H1 (cell line): ENCODE measurements around the gene MITF. TPM values are rescaled to one million over a fixed set of nuclear protein-coding genes. Genes with fewer than 3 reads are reported as not detected.

Experiments
- CTCF ChIA-PET: fragments of 300-600 bp; sonication (Branson Sonifier 250); formaldehyde crosslinking; loops from one replicate; lab custom pipeline; 2021; ENCODE audit not compliant: partially characterized antibody; lab: Charles Lee
- POLR2A ChIA-PET: fragments of 300-600 bp; sonication (Branson Sonifier 250); formaldehyde crosslinking; loops from one replicate; lab custom pipeline; 2021; ENCODE audit warnings: inconsistent platforms; ENCODE audit not compliant: partially characterized antibody; lab: Charles Lee
- DNase-seq, 2 experiments: peaks; one replicate each; pipeline versions ENCODE4 v3.0.0 to v3.0.0-alpha.2; 2010 to 2022; ENCODE audit warnings: low spot score in 2 of 2, low read depth in 1 of 2, mixed read lengths in 1 of 2
- FAIRE-seq: peaks from 2 replicates; lab custom pipeline; 2011; peaks lifted over from hg19 to GRCh38; lab: Jason Lieb, UNC
- H2AFZ ChIP-seq: 2 replicates; pipeline ENCODE4 v1.8.1; 2012; ENCODE audit warnings: low read length, inconsistent platforms
- H2AK5ac ChIP-seq: 2 replicates; pipeline ENCODE4 v1.6.1; 2013; ENCODE audit warnings: low read depth, low read length
- H2BK120ac ChIP-seq: replicated peaks from 2 replicates; pipeline ENCODE3; 2013; ENCODE audit warnings: low read depth, low read length, inconsistent platforms
- H2BK12ac ChIP-seq: 2 replicates; pipeline ENCODE4 v1.6.1; 2013; ENCODE audit warnings: low read depth, low read length
- H2BK15ac ChIP-seq: 2 replicates; pipeline ENCODE4 v1.6.1; 2013; ENCODE audit warnings: low read length
- H2BK20ac ChIP-seq: 2 replicates; pipeline ENCODE4 v1.6.1; 2013; ENCODE audit warnings: low read length
- H2BK5ac ChIP-seq: 2 replicates; pipeline ENCODE4 v1.6.1; 2013; ENCODE audit warnings: low read depth, low read length
- H3K14ac ChIP-seq: 2 replicates; pipeline ENCODE4 v1.6.1; 2013; ENCODE audit warnings: inconsistent platforms; ENCODE audit not compliant: insufficient read length
- H3K18ac ChIP-seq: 2 replicates; pipeline ENCODE4 v1.6.1; 2013; ENCODE audit warnings: low read length; ENCODE audit errors: extremely low read depth
- H3K23ac ChIP-seq: 2 replicates; pipeline ENCODE4 v1.6.1; 2013; ENCODE audit warnings: inconsistent platforms; ENCODE audit not compliant: insufficient read length
- H3K23me2 ChIP-seq: 2 replicates; pipeline ENCODE4 v1.6.1; 2013; ENCODE audit warnings: low read depth, low read length
- H3K27ac ChIP-seq: 2 replicates; pipeline ENCODE4 v1.6.1; 2011; ENCODE audit warnings: low read depth, low read length, inconsistent platforms
- H3K27me3 ChIP-seq, 4 experiments: replicated peaks in 1 of 4; 1 replicate in 1 of 4; 2 replicates in 3 of 4; pipeline versions ENCODE4 v1.6.1 to v1.8.1; 2011 to 2013; ENCODE audit warnings: low read length in 3 of 4, mild to moderate bottlenecking in 3 of 4, inconsistent platforms in 2 of 4, mixed read lengths in 2 of 4, moderate library complexity in 1 of 4; ENCODE audit not compliant: control insufficient read depth in 3 of 4, insufficient read depth in 3 of 4; ENCODE audit errors: extremely low read depth in 1 of 4
- H3K36me3 ChIP-seq, 4 experiments: 2 replicates each; pipeline versions ENCODE4 v1.6.1 to v1.8.1; 2011 to 2013; ENCODE audit warnings: mild to moderate bottlenecking in 4 of 4, low read length in 3 of 4, moderate library complexity in 2 of 4, control low read depth in 1 of 4, inconsistent platforms in 1 of 4; ENCODE audit not compliant: insufficient read depth in 4 of 4, control insufficient read depth in 2 of 4
- H3K4ac ChIP-seq: replicated peaks from 2 replicates; pipeline ENCODE3; 2013; ENCODE audit warnings: low read length, low read depth, mixed read lengths, inconsistent platforms; ENCODE audit not compliant: insufficient read length
- H3K4me1 ChIP-seq, 4 experiments: replicated peaks in 1 of 4; 1 replicate in 1 of 4; 2 replicates in 3 of 4; pipeline versions ENCODE4 v1.6.1 to v1.8.1; 2011 to 2013; ENCODE audit warnings: low read length in 3 of 4, inconsistent platforms in 2 of 4, mixed read lengths in 1 of 4; ENCODE audit not compliant: insufficient read depth in 4 of 4, control insufficient read depth in 3 of 4
- H3K4me2 ChIP-seq, 2 experiments: 2 replicates each; pipeline versions ENCODE4 v1.6.1 to v1.8.1; 2011 to 2013; ENCODE audit warnings: low read depth in 2 of 2, low read length in 2 of 2, control low read depth in 1 of 2, inconsistent platforms in 1 of 2, mild to moderate bottlenecking in 1 of 2; ENCODE audit not compliant: insufficient read depth in 1 of 2
- H3K4me3 ChIP-seq, 4 experiments: fragments of 200-600, 300-600 bp in 1 of 4; sonication (generic), shearing (Covaris generic), sonication (Bioruptor Twin) in 1 of 4; 2 replicates each; pipeline versions ENCODE4 v1.5.1 to v1.8.1; 2011 to 2016; ENCODE audit warnings: low read length in 4 of 4, low read depth in 3 of 4, control low read depth in 2 of 4, inconsistent platforms in 2 of 4, mild to moderate bottlenecking in 2 of 4, mixed read lengths in 1 of 4, moderate library complexity in 1 of 4; ENCODE audit not compliant: insufficient read depth in 2 of 4; ENCODE audit errors: extremely low read depth in 1 of 4
- H3K56ac ChIP-seq: replicated peaks from 2 replicates; pipeline ENCODE3; 2013; ENCODE audit warnings: low read depth, mild to moderate bottlenecking, mixed read lengths, low read length, inconsistent platforms; ENCODE audit not compliant: insufficient read length
- H3K79me1 ChIP-seq: 2 replicates; pipeline ENCODE4 v1.6.1; 2013; ENCODE audit warnings: low read depth, low read length, control low read depth
- H3K79me2 ChIP-seq, 2 experiments: 2 replicates each; pipeline versions ENCODE4 v1.6.1 to v1.8.1; 2012 to 2013; ENCODE audit warnings: low read length in 2 of 2, mild to moderate bottlenecking in 2 of 2, inconsistent platforms in 1 of 2; ENCODE audit not compliant: insufficient read depth in 2 of 2, control insufficient read depth in 1 of 2
- H3K9ac ChIP-seq, 4 experiments: replicated peaks in 1 of 4; 1 replicate in 1 of 4; 2 replicates in 3 of 4; pipeline versions ENCODE4 v1.6.1 to v1.8.1; 2011 to 2013; ENCODE audit warnings: low read depth in 3 of 4, low read length in 3 of 4, control low read depth in 2 of 4, mild to moderate bottlenecking in 2 of 4, moderate library complexity in 2 of 4, inconsistent platforms in 1 of 4; ENCODE audit errors: extremely low read depth in 1 of 4
- H3K9me3 ChIP-seq, 2 experiments: 2 replicates each; pipeline versions ENCODE4 v1.6.1 to v1.8.1; 2012 to 2013; ENCODE audit warnings: mild to moderate bottlenecking in 2 of 2, moderate library complexity in 2 of 2, control low read depth in 1 of 2, inconsistent platforms in 1 of 2, low read depth in 1 of 2, low read length in 1 of 2, mixed read lengths in 1 of 2; ENCODE audit not compliant: insufficient read depth in 2 of 2
- H4K20me1 ChIP-seq, 2 experiments: replicated peaks in 1 of 2; 2 replicates each; pipeline versions ENCODE3 to v1.8.1; 2011 to 2013; ENCODE audit warnings: inconsistent platforms in 2 of 2, low read length in 2 of 2, mild to moderate bottlenecking in 1 of 2; ENCODE audit not compliant: insufficient read depth in 2 of 2, control insufficient read depth in 1 of 2
- H4K5ac ChIP-seq: 2 replicates; pipeline ENCODE4 v1.6.1; 2013; ENCODE audit warnings: low read length, low read depth, mixed read lengths, inconsistent platforms; ENCODE audit not compliant: insufficient read length
- H4K8ac ChIP-seq: 2 replicates; pipeline ENCODE4 v1.8.0; 2013; ENCODE audit warnings: mild to moderate bottlenecking, moderate library complexity, low read length, inconsistent platforms; ENCODE audit not compliant: insufficient read depth; ENCODE audit errors: extremely low read depth
- H4K91ac ChIP-seq: replicated peaks from 2 replicates; pipeline ENCODE3; 2013; ENCODE audit warnings: low read length, mixed read lengths, inconsistent platforms; ENCODE audit not compliant: insufficient read length
- KDM4A ChIP-seq: IDR thresholded peaks from one replicate; pipeline ENCODE4 v1.7.1; 2012; ENCODE audit warnings: low read depth, mild to moderate bottlenecking, moderate library complexity, low read length, inconsistent platforms; ENCODE audit not compliant: severe bottlenecking
- WGBS, 2 experiments: shearing (Covaris generic) in 1 of 2; methylation state at CpG; one replicate each; pipeline versions ENCODE4 v1.1.6 to v1.1.7; 2013 to 2015; ENCODE audit warnings: low lambda C conversion rate in 2 of 2, mixed read lengths in 2 of 2, inconsistent platforms in 1 of 2, low coverage in 1 of 2, missing lambda C conversion rate in 1 of 2; ENCODE audit not compliant: insufficient replicate concordance in 2 of 2, insufficient coverage in 1 of 2, insufficient read length in 1 of 2; ENCODE audit errors: extremely low coverage in 1 of 2, missing lambda C conversion rate in 1 of 2; 5-methylcytosine and 5-hydroxymethylcytosine counted together
- polyA plus RNA-seq, 7 experiments: library from polyadenylated mRNA; depleted of rRNA in 3 of 7; stranded (reverse) in 5 of 7; unstranded in 2 of 7; fragments of >200 nt in 5 of 7; fragments of 200-250 nt in 2 of 7; gene quantifications; 1 replicate in 5 of 7; 2 replicates in 1 of 7; 4 replicates in 1 of 7; pipeline versions ENCODE4 v1.2.1 to v1.2.3, GENCODE V29; 2011 to 2013; ENCODE audit warnings: missing spikeins in 2 of 7, mixed read lengths in 2 of 7
- total RNA-seq: library from RNA; stranded (reverse); fragmentation: NEBNext Ultra II Directional; extraction: Animal tissue kit (Norgen Biotek cat#: 25700); gene quantifications from 2 replicates; pipeline ENCODE4 v1.2.1, GENCODE V29; 2021

MITF gene
- total and polyA plus RNA-seq, 2 of the 8 experiments (the other 6 are each of a cell fraction or from before 2014, with no cell fraction given), result 0.53 to 1.4 TPM

DNA sequence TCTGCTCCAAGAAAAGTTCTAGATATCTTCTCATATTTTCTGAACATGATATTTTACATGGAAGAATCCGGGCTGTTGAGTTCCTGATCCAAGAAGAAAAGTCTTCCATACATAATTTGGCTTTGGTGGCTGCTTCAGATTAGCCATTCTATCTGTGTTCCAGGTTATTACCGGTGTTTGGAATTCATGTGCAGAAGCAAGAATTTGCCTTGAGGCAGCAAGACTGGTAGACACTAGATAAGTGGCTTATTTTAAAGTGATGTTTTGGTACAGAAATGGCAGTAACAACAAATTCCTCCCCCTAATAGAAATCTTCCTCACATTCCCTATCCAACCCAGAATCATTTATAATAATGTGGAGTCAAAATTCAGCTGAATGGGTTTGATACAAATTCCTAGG, 29.2 kb downstream of the MITF start:
- DNase-seq (no peak), FAIRE-seq (no peak)
- Histone ChIP-seq H3K4me2 (no peak overlapping the region), H3K79me2 (no peaks in the 10 kb centered on the region), H3K23me2 (no peaks in the 10 kb centered on the region), H2BK15ac (no peak overlapping the region), H4K91ac (no peak overlapping the region), H3K23ac (no peak overlapping the region), H3K4me3 (no peak overlapping the region), H4K5ac (no peak overlapping the region), H3K27ac (no peak overlapping the region), H2BK120ac (no peak overlapping the region), H3K79me1 (no peaks in the 10 kb centered on the region), H3K9me3 (no peaks in the 10 kb centered on the region), H2BK5ac (no peak overlapping the region), H3K56ac (no peak overlapping the region), H2AK5ac (no peak overlapping the region), H3K14ac (no peak overlapping the region), H2BK20ac (no peak overlapping the region), H3K4me1 (peaks cover 0 to 2% (median 0%) of the 10 kb centered on the region in 4 experiments; a peak in 1 of 7 replicates), H3K18ac (no peak overlapping the region), H2AFZ (no peak overlapping the region), H3K36me3 (no peaks in the 10 kb centered on the region), H3K27me3 (no peaks in the 10 kb centered on the region), H3K9ac (no peak overlapping the region), H4K20me1 (no peaks in the 10 kb centered on the region), H3K4ac (no peak overlapping the region), H4K8ac (no peak overlapping the region), H2BK12ac (no peak overlapping the region)
- ChIA-PET CTCF (interaction anchor here (0.6 kb wide), 1 partner anchor 108 kb away, joined by 4 read pairs; no protein-coding TSS in a partner anchor), POLR2A (no interaction called here)
- 92% methylated on average over 2 of the region's 2 CpGs; no CpG with 5 or more reads in 1 of the 2 experiments for WGBS, 2 experiments
- TF ChIP-seq KDM4A, result no peak
